HEK293 (cell line): Measurements from ENCODE around the gene TMTC1.
A peak's percentile ranks its signal among the peaks of the same experiment; 100 is the strongest.

Experiments
- CTCF ChIA-PET: fragments of 350-600 bp; formaldehyde crosslinking; extraction: SDS; loops from one replicate; lab custom pipeline; 2021; ENCODE audit warnings: antibody characterized with exemption; lab: Yijun Ruan, JAX
- POLR2A ChIA-PET: fragments of 300-600 bp; formaldehyde crosslinking; extraction: SDS; loops from one replicate; lab custom pipeline; 2020; ENCODE audit warnings: antibody characterized with exemption, inconsistent platforms; lab: Yijun Ruan, JAX
- H3K27ac ChIP-seq: fragments of 200-500 bp; sonication (Bioruptor generic); 2 replicates; pipeline ENCODE4 v1.5.1; 2014; ENCODE audit warnings: low read depth, low read length, control low read depth, inconsistent platforms; ENCODE audit errors: extremely low read depth
- H3K36me3 ChIP-seq, 2 experiments: fragments of 200-500 bp in 1 of 2; sonication (Bioruptor generic) in 1 of 2; 1 replicate in 1 of 2; 2 replicates in 1 of 2; pipeline ENCODE4 v1.5.1; 2014 to 2017; ENCODE audit warnings: inconsistent platforms in 2 of 2, low read length in 2 of 2; ENCODE audit not compliant: control insufficient read depth in 2 of 2, insufficient read depth in 1 of 2
- H3K4me1 ChIP-seq: fragments of 200-500 bp; sonication (Bioruptor generic); 2 replicates; pipeline ENCODE4 v1.5.1; 2014; ENCODE audit warnings: mild to moderate bottlenecking, low read length, inconsistent platforms; ENCODE audit not compliant: control insufficient read depth, insufficient read depth
- H3K4me3 ChIP-seq: 2 replicates; pipeline ENCODE4 v1.5.1; 2011; ENCODE audit warnings: low read depth, mild to moderate bottlenecking, control low read depth, low read length, moderate library complexity
- H3K9me3 ChIP-seq: fragments of 200-500 bp; sonication (Bioruptor generic); 2 replicates; pipeline ENCODE4 v1.5.1; 2014; ENCODE audit warnings: low read depth, low read length, inconsistent platforms; ENCODE audit not compliant: control insufficient read depth, insufficient read depth
- HOXD13 ChIP-seq: sonication (generic); formaldehyde crosslinking; IDR thresholded peaks from 2 replicates; pipeline ENCODE4 v1.8.0; 2022; ENCODE audit warnings: missing genetic modification reagents, borderline replicate concordance
- PRDM4 ChIP-seq: fragments of 450-650 bp; formaldehyde crosslinking; IDR thresholded peaks from 2 replicates; pipeline ENCODE4 v1.5.1; 2017; ENCODE audit warnings: missing biosample characterization, missing genetic modification characterization
- PRDM6 ChIP-seq: fragments of 450-650 bp; formaldehyde crosslinking; IDR thresholded peaks from 2 replicates; pipeline ENCODE4 v1.5.1; 2017; ENCODE audit warnings: missing biosample characterization, missing genetic modification characterization
- SETDB1 ChIP-seq: IDR thresholded peaks from one replicate; pipeline ENCODE4 v1.6.1; 2017; ENCODE audit warnings: mild to moderate bottlenecking, low read length, moderate library complexity, mixed read lengths; ENCODE audit not compliant: insufficient read length
- SP2 ChIP-seq: fragments of 450-650 bp; formaldehyde crosslinking; IDR thresholded peaks from 2 replicates; pipeline ENCODE4 v1.5.1; 2016; ENCODE audit warnings: missing biosample characterization, missing genetic modification characterization
- ZBTB10 ChIP-seq: fragments of 450-650 bp; formaldehyde crosslinking; IDR thresholded peaks from 2 replicates; pipeline ENCODE4 v1.5.1; 2016; ENCODE audit warnings: missing biosample characterization, missing genetic modification characterization
- ZNF112 ChIP-seq: fragments of 450-650 bp; formaldehyde crosslinking; IDR thresholded peaks from 2 replicates; pipeline ENCODE4 v1.5.0; 2017; ENCODE audit warnings: missing biosample characterization, missing genetic modification characterization
- ZNF169 ChIP-seq: fragments of 450-650 bp; formaldehyde crosslinking; IDR thresholded peaks from 2 replicates; pipeline ENCODE4 v1.5.1; 2016; ENCODE audit warnings: missing biosample characterization, missing genetic modification characterization
- ZNF175 ChIP-seq: fragments of 450-650 bp; formaldehyde crosslinking; IDR thresholded peaks from 2 replicates; pipeline ENCODE4 v1.5.1; 2016; ENCODE audit warnings: missing biosample characterization, missing genetic modification characterization
- ZNF280D ChIP-seq: fragments of 450-650 bp; formaldehyde crosslinking; IDR thresholded peaks from 2 replicates; pipeline ENCODE4 v1.5.1; 2016; ENCODE audit warnings: missing biosample characterization, missing genetic modification characterization
- ZNF398 ChIP-seq: fragments of 450-650 bp; formaldehyde crosslinking; IDR thresholded peaks from 2 replicates; pipeline ENCODE4 v1.5.1; 2017; ENCODE audit warnings: missing biosample characterization, missing genetic modification characterization
- ZNF707 ChIP-seq: fragments of 450-650 bp; formaldehyde crosslinking; IDR thresholded peaks from 2 replicates; pipeline ENCODE4 v1.5.1; 2016; ENCODE audit warnings: missing biosample characterization, missing genetic modification characterization
- ZSCAN30 ChIP-seq: fragments of 450-650 bp; IDR thresholded peaks from 2 replicates; pipeline ENCODE4 v1.5.1; 2018; ENCODE audit warnings: missing biosample characterization, mild to moderate bottlenecking, missing genetic modification characterization, moderate library complexity

The TMTC1 gene

GRCh38 chr12:29795715-29796114 lies 12.0 kb upstream of the TMTC1 start:
- Histone ChIP-seq H3K4me3 (no peak overlapping the region), H3K27ac (no peak overlapping the region), H3K4me1 (peaks cover 6% of the 10 kb centered on the region)
- POLR2A ChIA-PET = no interaction called here
- TF ChIP-seq PRDM4 (tag by site-specific recombination) (peak; percentile 38; the same call in 1 of the 2 replicates), ZNF280D (tag by site-specific recombination) (no peak), ZSCAN30 (no peak), ZNF112 (tag by site-specific recombination) (no peak), SETDB1 (no peak)
- TF ChIP-seq, all 188 proteins: peak for 1
- CTCF ChIA-PET = interaction anchor here (0.7 to 1.1 kb wide), 2 partner anchors 30 to 93 kb away, joined by 3 read pairs; no protein-coding TSS in a partner anchor
- no peaks in the 10 kb centered on the region for H3K9me3 ChIP-seq
- no peaks in the 10 kb centered on the region for H3K36me3 ChIP-seq

GRCh38 chr12:29794862-29795261 lies 11.1 kb upstream of the TMTC1 start:
- ChIA-PET CTCF (interaction anchor here (1.1 kb wide), 1 partner anchor 94 kb away, joined by 3 read pairs; no protein-coding TSS in a partner anchor), POLR2A (no interaction called here)
- TF ChIP-seq HOXD13 (CRISPR knock-in tag) (no peak), PRDM6 (tag by site-specific recombination) (peak; percentile 41; the same call in 1 of the 2 replicates)
- no peak overlapping the region for H3K4me3 ChIP-seq
- no peak overlapping the region for H3K27ac ChIP-seq
- no peaks in the 10 kb centered on the region for H3K9me3 ChIP-seq
- H3K4me1 ChIP-seq = peaks cover 6% of the 10 kb centered on the region
- no peaks in the 10 kb centered on the region for H3K36me3 ChIP-seq

GRCh38 chr12:29792853-29793252 lies 9.1 kb upstream of the TMTC1 start:
- CTCF ChIA-PET = interaction anchor here (1.1 kb wide), 1 partner anchor 240 kb away, joined by 3 read pairs; no protein-coding TSS in a partner anchor
- POLR2A ChIA-PET = no interaction called here
- no peak overlapping the region for H3K27ac ChIP-seq
- TF ChIP-seq ZBTB10 (tag by site-specific recombination) (no peak), ZNF707 (no peak), ZNF398 (tag by site-specific recombination) (no peak), ZNF175 (tag by site-specific recombination) (no peak), ZNF169 (no peak), SP2 (tag by site-specific recombination) (no peak)
- H3K36me3 ChIP-seq = no peaks in the 10 kb centered on the region
- H3K4me3 ChIP-seq = no peak overlapping the region
- H3K9me3 ChIP-seq = no peaks in the 10 kb centered on the region
- peaks cover 6% of the 10 kb centered on the region for H3K4me1 ChIP-seq
